Measurements from ENCODE around the gene CCDC33. TPM values are rescaled to one million over a fixed set of nuclear protein-coding genes. Genes with fewer than 3 reads are reported as not detected.

The CCDC33 gene
- total RNA-seq, 1 donor, result 0.09 TPM

- TF ChIP-seq CTCF (IDR thresholded peaks at IDR 0.05; ENCODE audit: insufficient read depth, low read length), result no peak
- no peak overlapping the region for H3K4me3 ChIP-seq (ENCODE audit: low read depth, low read length)
- DNase-seq (ENCODE audit: low read depth), result no peak
Observed at GRCh38 chr15:74194572-74195559, 41.3 kb upstream of the CCDC33 start.

GRCh38 chr15:74196175-74196574 is 40.0 kb upstream of the CCDC33 start:
- no peak for TF ChIP-seq CTCF (IDR thresholded peaks at IDR 0.05; ENCODE audit: insufficient read depth, low read length)
- H3K4me3 ChIP-seq (ENCODE audit: low read depth, low read length), result no peak overlapping the region
- DNase-seq (ENCODE audit: low read depth), result peak; percentile 98

GRCh38 chr15:74197176-74197965 is 38.8 kb upstream of the CCDC33 start:
- no peak for TF ChIP-seq CTCF (IDR thresholded peaks at IDR 0.05; ENCODE audit: insufficient read depth, low read length)

GRCh38 chr15:74199297-74199652 is 36.9 kb upstream of the CCDC33 start:
- no peak for TF ChIP-seq CTCF (IDR thresholded peaks at IDR 0.05; ENCODE audit: insufficient read depth, low read length)
- H3K4me3 ChIP-seq (ENCODE audit: low read depth, low read length), result no peak overlapping the region
- DNase-seq (ENCODE audit: low read depth), result no peak

More at GRCh38 chr15:74197176-74197965, 38.8 kb upstream of the CCDC33 start:
- DNase-seq (ENCODE audit: low read depth), result no peak
- no peak overlapping the region for H3K4me3 ChIP-seq (ENCODE audit: low read depth, low read length)

GRCh38 chr15:74200412-74200815 is 35.7 kb upstream of the CCDC33 start:
- peak; percentile 94 for DNase-seq (ENCODE audit: low read depth)
- no peak for TF ChIP-seq CTCF (IDR thresholded peaks at IDR 0.05; ENCODE audit: insufficient read depth, low read length)
- no peak overlapping the region for H3K4me3 ChIP-seq (ENCODE audit: low read depth, low read length)

GRCh38 chr15:74200871-74201419 is 35.2 kb upstream of the CCDC33 start:
- TF ChIP-seq CTCF (IDR thresholded peaks at IDR 0.05; ENCODE audit: insufficient read depth, low read length), result no peak

More at GRCh38 chr15:74200871-74201419, 35.2 kb upstream of the CCDC33 start:
- no peak overlapping the region for H3K4me3 ChIP-seq (ENCODE audit: low read depth, low read length)
- DNase-seq (ENCODE audit: low read depth), result peak; percentile 89
